ENCODE measurements around the gene GALT. TPM values are rescaled to one million over a fixed set of nuclear protein-coding genes. Genes with fewer than 3 reads are reported as not detected.

GALT gene
- total and polyA plus RNA-seq, 2 of the 13 experiments (the other 11 are each of a cell fraction or from before 2014, with no cell fraction given), result 40.4 to 46.3 TPM

DNA sequence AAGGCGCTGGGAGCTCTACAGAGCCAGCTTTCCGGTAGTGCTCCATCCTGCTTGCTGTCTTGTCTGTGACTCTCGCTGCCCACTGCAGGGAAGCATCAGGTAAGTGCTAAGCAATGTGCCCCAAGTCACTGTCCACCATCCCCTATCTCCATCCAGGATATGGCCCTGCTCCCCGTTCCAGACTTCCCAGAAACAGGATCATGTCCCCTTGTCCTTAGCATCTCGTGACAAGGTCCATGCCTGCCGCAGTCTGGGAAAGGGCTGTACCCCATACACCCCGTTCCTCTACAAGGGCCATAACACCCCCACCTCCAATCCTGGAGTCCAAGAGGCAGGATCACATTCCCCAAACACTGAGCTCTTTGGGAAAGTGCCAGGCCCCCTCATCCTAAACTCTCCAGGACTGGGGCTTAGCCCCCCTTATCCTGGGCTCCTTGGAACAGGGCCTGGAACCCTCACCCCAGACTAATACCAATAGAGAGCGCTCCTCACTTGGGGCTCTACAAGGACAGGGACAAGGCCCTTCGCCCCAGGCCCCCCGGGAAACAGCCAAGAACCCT is 35.1 kb upstream of the GALT start (continued):
- TF ChIP-seq ZHX2 (IDR thresholded peaks at IDR 0.05; ENCODE audit: low read depth), result no peak
- TF ChIP-seq ZHX2 (CRISPR knock-in tag; IDR thresholded peaks at IDR 0.05; ENCODE audit: borderline replicate concordance), result no peak
- TF ChIP-seq ELF1 (CRISPR knock-in tag; IDR thresholded peaks at IDR 0.05), result no peak

- Histone ChIP-seq H3K9me3 (ENCODE audit: low read length) (no peaks in the 10 kb centered on the region), H3K4me3 (replicated peaks in 1 of 3; ENCODE audit: insufficient read depth in 1 of 3, low read depth in 2 of 3, low read length in 3 of 3) (peak within 1 kb of the TSS; percentile 84 to 91 (median 89)), H4K20me1 (ENCODE audit: insufficient read depth, low read length) (no peaks in the 10 kb centered on the region; the same call in 1 of the 2 replicates), H3K9ac (ENCODE audit: insufficient read depth, low read depth, low read length) (peak within 1 kb of the TSS; percentile 95), H2AFZ (ENCODE audit: low read length) (no peak within 1 kb of the TSS), H3K4me1 (ENCODE audit: insufficient read depth, low read length) (peaks cover 33% of the 10 kb centered on the region), H3K36me3 (replicated peaks in 1 of 2; ENCODE audit: control insufficient read depth in 1 of 2, insufficient read depth in 2 of 2, low read length in 2 of 2) (peaks cover 0 to 4% of the 10 kb centered on the region in 2 experiments; a peak in 1 of 5 replicates), H3K27me3 (ENCODE audit: control insufficient read depth in 1 of 2, insufficient read depth in 2 of 2, low read length in 2 of 2) (no peaks in the 10 kb centered on the region), H3K4me2 (ENCODE audit: low read depth, low read length) (peak within 1 kb of the TSS; percentile 77), H3K79me2 (ENCODE audit: insufficient read depth, low read length) (peaks cover 6% of the 10 kb centered on the region), H3K27ac (ENCODE audit: extremely low read length, insufficient read depth, low read length) (peak within 1 kb of the TSS; percentile 78)
- in situ Hi-C loops (cut with HindIII; ENCODE audit: extremely low pct_ligation_motif_present, low pct_unique_long_range_greater_than_20kb), result no loop called here
- WGBS (ENCODE audit: low lambda C conversion rate), result 4% methylated on average over 21 of the region's 77 CpGs
- POLR2A ChIA-PET, result interaction anchor here (0.7 to 2.2 kb wide), 6 partner anchors 17 to 53 kb away, joined by 3 to 13 read pairs (median 4); partner anchors contain the start of genes ARID3C, GALT and SIGMAR1
- intact Hi-C loops (cut with micrococcal nuclease; ENCODE audit: unreplicated experiment), result loop anchor here (1.0 kb wide), 2 partner anchors 8 to 22 kb away; partner anchors contain the start of gene DCTN3
- FAIRE-seq (no peak), ATAC-seq (peak; percentile 93), DNase-seq (ENCODE audit: low spot score) (peak; percentile 62)
- TSS peak; percentile 89 for BruUV-seq (replicated peaks)
- CTCF ChIA-PET (ENCODE audit: low intra/inter-chr PET ratio, low total read pairs), result interaction anchor here (1.1 to 3.5 kb wide), 3 partner anchors 21 to 63 kb away, joined by 3 to 54 read pairs (median 6); no protein-coding TSS in a partner anchor
- no peak for TF ChIP-seq NFIB (CRISPR knock-in tag; IDR thresholded peaks at IDR 0.05; ENCODE audit: borderline replicate concordance)
- TF ChIP-seq CHD2 (IDR thresholded peaks at IDR 0.05; ENCODE audit: low read depth, low read length), result no peak
- TF ChIP-seq NRL (CRISPR knock-in tag; IDR thresholded peaks at IDR 0.05; ENCODE audit: borderline replicate concordance), result no peak; the same call in 1 of the 2 replicates
- TF ChIP-seq ATM (IDR thresholded peaks at IDR 0.05; ENCODE audit: borderline replicate concordance), result no peak
- TF ChIP-seq ZSCAN21 (CRISPR knock-in tag; IDR thresholded peaks at IDR 0.05; ENCODE audit: borderline replicate concordance), result peak; percentile 88
- TF ChIP-seq GTF3A (CRISPR knock-in tag; conservative IDR thresholded peaks at IDR 0.05), result no peak
- TF ChIP-seq PAWR (CRISPR knock-in tag; IDR thresholded peaks at IDR 0.05; ENCODE audit: borderline replicate concordance), result no peak
- no peak for TF ChIP-seq DMTF1 (CRISPR knock-in tag; IDR thresholded peaks at IDR 0.05)
- TF ChIP-seq ZFP37 (CRISPR knock-in tag; IDR thresholded peaks at IDR 0.05; ENCODE audit: borderline replicate concordance), result no peak
Measured at GRCh38 chr9:34611811-34612787, 34.4 kb upstream of the GALT start, which contains the start of gene RPP25L. Gene RPP25L, minus strand, starts transcription at chr9:34612097. Its CDS starts 801 bp downstream, at chr9:34611296.

Data from HepG2 (cell line).